Glutamatergic neuron (in vitro differentiated cells): ENCODE results near the gene HDAC4. TPM values are rescaled to one million over a fixed set of nuclear protein-coding genes. Genes with fewer than 3 reads are reported as not detected.

Experiments used
- DNase-seq: peaks from one replicate; pipeline ENCODE4 v3.0.0; 2022
- H3K27ac Mint-ChIP-seq: one replicate; pipeline ENCODE4 v1.8.0; 2020; ENCODE audit warnings: mild to moderate bottlenecking, mixed read lengths, inconsistent platforms; ENCODE audit not compliant: unreplicated experiment
- H3K27me3 Mint-ChIP-seq: one replicate; pipeline ENCODE4 v1.8.0; 2020; ENCODE audit warnings: mild to moderate bottlenecking, moderate library complexity, mixed read lengths, inconsistent platforms; ENCODE audit not compliant: unreplicated experiment
- H3K36me3 Mint-ChIP-seq: one replicate; pipeline ENCODE4 v1.8.0; 2020; ENCODE audit warnings: mild to moderate bottlenecking, mixed read lengths, inconsistent platforms; ENCODE audit not compliant: unreplicated experiment
- H3K4me1 Mint-ChIP-seq: one replicate; pipeline ENCODE4 v1.8.0; 2020; ENCODE audit warnings: mild to moderate bottlenecking, low read depth, mixed read lengths, inconsistent platforms; ENCODE audit not compliant: unreplicated experiment
- H3K4me3 Mint-ChIP-seq: one replicate; pipeline ENCODE4 v1.8.0; 2020; ENCODE audit warnings: mild to moderate bottlenecking, mixed read lengths, inconsistent platforms; ENCODE audit not compliant: unreplicated experiment
- H3K9me3 Mint-ChIP-seq: one replicate; pipeline ENCODE4 v1.8.0; 2020; ENCODE audit warnings: mild to moderate bottlenecking, moderate library complexity, mixed read lengths, inconsistent platforms; ENCODE audit not compliant: unreplicated experiment
- total RNA-seq: library from RNA; stranded (reverse); fragmentation: NEBNext Ultra II Directional; extraction: Animal tissue kit (Norgen Biotek cat#: 25700); gene quantifications from one replicate; pipeline ENCODE4 v1.2.1, GENCODE V29; 2021; ENCODE audit not compliant: unreplicated experiment
- TF ChIP-seq, protein P1 (sequence below): fragments of 200-600 bp; sonication (generic); IDR thresholded peaks from one replicate; pipeline ENCODE4 v1.5.0; 2021; ENCODE audit not compliant: partially characterized antibody, unreplicated experiment

The HDAC4 gene
- total RNA-seq, 1 donor from 2014 or later: 90.6 TPM

DNA sequence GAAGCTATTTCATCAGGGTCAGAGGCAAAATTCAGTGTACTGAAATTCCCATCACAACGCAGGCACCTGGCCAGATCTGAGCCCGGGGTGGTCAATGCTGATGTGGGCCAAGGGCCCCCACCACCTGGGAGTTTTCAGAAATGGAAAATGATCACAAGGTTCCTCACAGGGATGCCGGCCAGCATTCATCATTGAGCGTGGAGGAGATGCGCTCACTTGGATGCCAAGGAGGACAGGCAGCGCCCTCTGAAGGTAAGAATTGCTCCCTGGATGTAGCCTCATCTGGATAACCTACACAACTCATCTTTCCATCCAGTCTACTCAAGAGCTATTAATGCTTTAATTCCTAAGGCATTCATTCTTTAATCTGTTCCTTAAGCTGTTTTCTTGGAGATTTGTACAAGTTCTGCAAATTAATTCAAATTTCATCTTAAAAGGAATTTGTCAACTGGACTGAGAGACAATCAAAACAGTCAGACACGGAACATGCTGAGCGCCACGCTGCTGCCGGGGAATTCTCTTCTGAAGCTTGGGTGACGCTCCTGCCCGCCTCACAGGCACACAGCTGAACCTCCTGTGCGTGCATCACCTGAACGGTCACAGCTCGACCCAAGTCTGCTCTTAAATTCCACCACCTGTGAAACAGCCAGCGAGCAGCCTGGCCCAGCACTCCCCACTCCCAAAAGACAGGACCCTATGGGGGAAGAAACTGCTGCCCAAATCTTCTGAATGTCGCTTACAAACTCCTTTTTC, 206.7 kb downstream of the HDAC4 start:
- TF ChIP-seq, protein P1, sequence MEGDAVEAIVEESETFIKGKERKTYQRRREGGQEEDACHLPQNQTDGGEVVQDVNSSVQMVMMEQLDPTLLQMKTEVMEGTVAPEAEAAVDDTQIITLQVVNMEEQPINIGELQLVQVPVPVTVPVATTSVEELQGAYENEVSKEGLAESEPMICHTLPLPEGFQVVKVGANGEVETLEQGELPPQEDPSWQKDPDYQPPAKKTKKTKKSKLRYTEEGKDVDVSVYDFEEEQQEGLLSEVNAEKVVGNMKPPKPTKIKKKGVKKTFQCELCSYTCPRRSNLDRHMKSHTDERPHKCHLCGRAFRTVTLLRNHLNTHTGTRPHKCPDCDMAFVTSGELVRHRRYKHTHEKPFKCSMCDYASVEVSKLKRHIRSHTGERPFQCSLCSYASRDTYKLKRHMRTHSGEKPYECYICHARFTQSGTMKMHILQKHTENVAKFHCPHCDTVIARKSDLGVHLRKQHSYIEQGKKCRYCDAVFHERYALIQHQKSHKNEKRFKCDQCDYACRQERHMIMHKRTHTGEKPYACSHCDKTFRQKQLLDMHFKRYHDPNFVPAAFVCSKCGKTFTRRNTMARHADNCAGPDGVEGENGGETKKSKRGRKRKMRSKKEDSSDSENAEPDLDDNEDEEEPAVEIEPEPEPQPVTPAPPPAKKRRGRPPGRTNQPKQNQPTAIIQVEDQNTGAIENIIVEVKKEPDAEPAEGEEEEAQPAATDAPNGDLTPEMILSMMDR: no peak
- DNase-seq: peak; percentile 27
- no peak overlapping the region for H3K27ac Mint-ChIP-seq

DNA sequence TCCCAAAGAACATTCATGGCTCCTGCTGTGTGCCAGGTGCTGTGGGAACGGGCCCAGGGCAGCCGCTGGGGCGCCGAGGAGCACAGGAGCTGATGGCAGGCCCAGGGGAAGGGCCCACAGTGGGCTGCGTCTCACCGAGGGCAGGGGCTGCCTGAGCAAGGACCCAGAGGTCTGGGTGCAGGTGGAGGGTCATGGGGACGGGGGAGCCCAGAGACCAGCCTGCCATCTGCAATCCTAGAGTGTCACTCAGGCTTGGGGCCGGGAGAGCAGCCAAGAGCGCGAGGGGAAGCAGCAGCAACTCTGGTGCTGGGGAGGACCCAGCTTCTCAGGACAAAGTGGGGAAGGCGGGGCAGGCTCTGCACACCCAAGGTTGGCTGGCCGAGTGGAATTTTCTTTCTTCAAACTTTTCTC, 207.4 kb downstream of the HDAC4 start:
- H3K27ac Mint-ChIP-seq: no peak overlapping the region
- DNase-seq: peak; percentile 12

More for the DNA sequence above, 206.7 kb downstream of the HDAC4 start:
- H3K4me3 Mint-ChIP-seq: no peak overlapping the region
- peaks cover 10% of the 10 kb centered on the region for H3K9me3 Mint-ChIP-seq
- peaks cover 15% of the 10 kb centered on the region for H3K27me3 Mint-ChIP-seq
- peaks cover 37% of the 10 kb centered on the region for H3K4me1 Mint-ChIP-seq
- peaks cover 5% of the 10 kb centered on the region for H3K36me3 Mint-ChIP-seq

DNA sequence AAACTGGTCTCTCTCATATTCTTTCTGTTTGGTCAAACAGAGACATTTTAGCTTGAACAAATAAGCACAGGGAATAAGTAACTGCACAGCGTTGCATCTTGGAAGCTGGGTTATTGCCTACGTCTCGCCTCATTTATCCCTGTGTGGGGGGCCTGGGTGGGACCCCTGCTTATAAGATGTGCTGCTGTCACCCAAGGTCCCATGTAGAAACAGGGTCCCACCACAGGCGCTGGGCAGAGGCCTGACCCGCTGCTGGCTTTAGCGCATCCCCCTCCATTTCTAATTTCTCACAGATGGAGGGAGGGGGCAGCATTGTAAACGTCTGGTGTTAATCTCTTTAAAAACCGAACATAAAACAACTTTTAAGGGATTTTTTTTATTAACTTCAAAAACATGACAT, 207.8 kb downstream of the HDAC4 start:
- Mint-ChIP-seq H3K27ac (no peak overlapping the region), H3K27me3 (peaks cover 11% of the 10 kb centered on the region), H3K4me3 (no peak overlapping the region), H3K4me1 (peaks cover 34% of the 10 kb centered on the region), H3K36me3 (peaks cover 5% of the 10 kb centered on the region), H3K9me3 (peaks cover 6% of the 10 kb centered on the region)
- TF ChIP-seq, protein P1: no peak
- DNase-seq: peak; percentile 1

More for the DNA sequence above, 207.4 kb downstream of the HDAC4 start:
- H3K36me3 Mint-ChIP-seq: peaks cover 5% of the 10 kb centered on the region
- H3K4me1 Mint-ChIP-seq: peaks cover 34% of the 10 kb centered on the region
- H3K4me3 Mint-ChIP-seq: no peak overlapping the region
- peaks cover 6% of the 10 kb centered on the region for H3K9me3 Mint-ChIP-seq
- H3K27me3 Mint-ChIP-seq: peaks cover 11% of the 10 kb centered on the region
- TF ChIP-seq, protein P1: no peak

DNA sequence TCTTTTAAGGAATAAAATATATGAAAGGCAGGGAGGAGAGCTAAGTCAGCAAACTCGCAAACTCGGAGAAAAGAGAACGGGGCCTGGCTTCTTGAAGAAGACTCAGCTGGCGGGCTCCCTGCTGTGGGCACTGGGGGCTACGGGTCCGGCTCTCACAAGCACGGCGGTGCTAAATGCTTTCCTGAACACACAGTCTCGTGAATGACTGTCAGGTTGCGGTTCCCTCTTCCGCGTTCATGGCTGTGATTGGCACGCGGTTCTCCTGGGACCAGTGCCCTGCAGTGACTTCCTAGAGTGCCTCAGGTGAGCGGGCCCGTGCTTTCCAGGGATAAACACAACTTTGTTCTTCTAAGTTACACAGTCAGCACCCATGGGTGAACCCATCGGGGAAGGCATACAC, 208.4 kb downstream of the HDAC4 start:
- TF ChIP-seq, protein P1: no peak
- Mint-ChIP-seq H3K27ac (no peak overlapping the region), H3K9me3 (peaks cover 6% of the 10 kb centered on the region), H3K27me3 (peaks cover 11% of the 10 kb centered on the region), H3K4me3 (no peak overlapping the region), H3K4me1 (peaks cover 33% of the 10 kb centered on the region), H3K36me3 (peaks cover 3% of the 10 kb centered on the region)
- peak; percentile 23 for DNase-seq
